Measurements from ENCODE around the gene SERPINA6.
"Not testable (repeated sequence)": the region's sequence is repeated elsewhere in the genome, so short reads cannot be mapped to it uniquely, and the experiment has no call there.

Gene SERPINA6

DNA sequence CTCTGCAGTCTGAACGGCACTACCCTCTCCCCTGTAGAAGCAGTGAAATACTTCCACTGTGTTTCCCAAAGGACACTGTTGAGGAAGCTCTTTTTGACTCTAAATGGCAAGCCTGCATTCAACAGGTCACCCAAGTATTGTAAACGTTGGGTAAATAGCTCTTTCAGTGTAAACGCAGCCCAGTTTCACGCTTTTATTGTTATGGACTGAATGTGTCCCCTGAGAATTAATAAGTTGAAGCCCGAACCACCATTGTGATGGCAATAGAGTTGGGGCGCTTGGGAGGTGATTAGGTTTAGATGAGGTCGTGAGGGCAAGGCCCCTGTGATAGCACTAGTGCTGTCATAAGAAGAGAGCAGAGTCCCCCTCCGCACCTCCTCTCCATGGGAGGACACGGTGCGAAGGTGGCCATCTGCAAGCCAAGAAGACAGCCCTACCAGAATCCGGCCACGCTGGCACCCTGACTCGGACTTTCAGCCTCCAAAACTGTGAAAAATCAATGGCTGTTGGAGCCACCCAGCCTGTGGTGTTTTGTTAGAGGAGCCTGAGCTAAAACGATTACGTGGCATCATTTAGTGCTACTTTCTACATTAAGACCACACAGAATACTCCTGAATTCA is 31.1 kb downstream of the SERPINA6 start:
- no peak for DNase-seq (ENCODE audit: low read depth)

- no peak for DNase-seq (ENCODE audit: low read depth)
These were observed 31.8 kb downstream of the SERPINA6 start for GRCh38 chr14:94291159-94291905.

GRCh38 chr14:94290197-94290596 is 32.9 kb downstream of the SERPINA6 start:
- no peak for DNase-seq (ENCODE audit: low read depth)

GRCh38 chr14:94288610-94289465 is 34.3 kb downstream of the SERPINA6 start:
- DNase-seq (ENCODE audit: low read depth), result no peak

GRCh38 chr14:94285158-94285557 is 38.0 kb downstream of the SERPINA6 start:
- DNase-seq (ENCODE audit: low read depth), result no peak

DNA sequence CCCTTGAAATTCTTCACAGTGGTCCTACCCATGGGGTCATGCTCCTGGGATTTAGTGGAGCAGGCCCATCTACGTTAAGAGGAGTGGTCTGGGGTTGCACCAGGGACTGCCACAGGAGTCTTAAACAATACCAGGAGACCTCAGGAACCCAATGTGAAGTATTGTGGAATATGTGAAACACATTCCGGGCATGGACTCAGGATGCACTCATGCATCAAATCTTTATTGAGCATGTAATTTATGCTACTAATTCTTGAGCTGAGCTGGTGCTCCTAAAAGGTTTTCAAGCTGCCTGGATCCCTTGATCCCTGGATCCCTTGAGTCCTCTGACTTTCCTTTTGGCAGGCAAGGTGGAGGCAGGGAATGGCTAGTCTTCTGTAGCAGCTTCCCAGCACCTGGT is 38.9 kb downstream of the SERPINA6 start:
- no peak for DNase-seq (ENCODE audit: low read depth)

DNA sequence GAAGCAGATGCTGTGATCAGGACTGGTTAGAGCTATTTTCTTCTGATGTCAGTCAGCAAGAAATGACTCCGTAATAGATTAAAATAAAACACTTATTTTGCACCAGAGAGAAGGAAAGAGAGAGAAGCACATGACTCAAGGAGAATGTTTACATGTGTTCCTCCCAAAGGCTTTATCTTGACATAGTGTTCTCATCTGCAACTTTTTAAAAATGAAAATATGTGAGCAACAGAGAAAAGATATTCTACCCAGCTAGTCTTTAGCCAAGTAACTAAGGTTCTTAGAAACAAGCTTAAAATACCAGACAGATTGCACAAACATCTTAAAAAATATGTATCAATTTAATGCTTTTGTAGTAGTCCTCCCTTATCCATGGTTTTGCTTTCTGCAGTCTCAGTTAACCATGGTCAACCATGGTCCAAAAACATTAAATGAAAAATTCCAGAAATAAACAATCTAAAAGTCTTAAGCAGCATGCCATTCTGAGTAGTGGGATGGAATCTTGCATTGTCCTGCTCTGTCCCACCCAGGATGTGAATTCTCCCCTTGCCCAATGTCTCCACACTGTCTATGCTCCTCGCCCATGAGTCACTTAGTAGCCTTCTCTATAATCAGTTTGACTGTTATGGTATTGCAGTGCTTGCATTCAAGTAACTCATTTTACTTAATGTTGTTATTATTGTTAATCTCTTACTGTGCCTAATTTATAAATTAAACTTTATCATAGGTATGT is 40.0 kb downstream of the SERPINA6 start:
- DNase-seq (ENCODE audit: low read depth), result no peak

- DNase-seq (ENCODE audit: low read depth), result no peak
These were observed 44.4 kb downstream of the SERPINA6 start for GRCh38 chr14:94278731-94279130.

DNA sequence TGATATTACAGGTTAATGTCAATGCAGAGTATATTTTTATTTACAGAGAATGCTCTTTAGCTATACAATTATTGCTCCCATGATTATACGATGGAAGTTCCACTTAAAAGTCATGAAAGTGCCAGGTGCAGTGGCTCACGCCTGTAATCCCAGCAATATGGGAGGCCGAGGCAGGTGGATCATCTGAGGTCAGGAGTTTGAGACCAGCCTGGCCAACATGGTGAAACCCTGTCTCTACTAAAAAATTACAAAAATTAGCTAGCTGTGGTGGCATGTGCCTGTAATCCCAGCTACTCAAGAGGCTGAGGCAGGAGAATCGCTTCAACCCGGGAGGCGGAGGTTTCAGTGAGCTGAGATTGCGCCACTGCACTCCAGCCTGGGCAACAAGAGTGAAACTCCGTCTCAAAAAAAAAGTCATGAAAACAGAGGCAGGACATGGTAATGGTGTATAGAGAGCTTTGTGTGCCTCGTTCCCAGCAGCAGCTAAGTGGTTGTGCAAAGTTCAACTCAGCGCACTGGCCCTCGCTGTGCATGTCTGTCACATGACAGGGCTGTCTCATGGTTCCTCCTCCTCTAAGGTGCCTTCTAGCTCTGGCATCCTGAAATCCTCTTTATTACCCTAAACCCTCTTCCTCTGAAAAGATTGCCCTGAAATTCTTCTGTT is 46.1 kb downstream of the SERPINA6 start:
- not testable (repeated sequence) for DNase-seq (ENCODE audit: low read depth)

DNA sequence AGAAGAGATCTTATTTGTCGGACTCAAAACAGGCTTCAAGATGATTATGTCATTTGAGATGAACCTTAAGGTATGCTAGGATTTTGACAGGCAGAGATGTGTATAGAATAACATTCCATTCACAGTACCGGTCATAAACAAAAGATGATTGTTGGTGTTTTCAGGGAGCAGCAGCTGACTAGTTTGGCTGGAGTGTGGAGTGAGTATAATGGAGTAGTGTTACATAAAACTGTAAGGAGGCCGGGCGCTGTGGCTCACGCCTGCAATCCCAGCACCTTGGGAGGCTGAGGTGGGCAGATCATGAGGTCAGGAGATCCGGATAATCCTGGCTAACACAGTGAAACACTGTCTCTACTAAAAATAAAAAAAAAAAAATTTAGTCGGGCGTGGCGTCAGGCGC is 54.0 kb downstream of the SERPINA6 start:
- DNase-seq (ENCODE audit: low read depth), result no peak

DNA sequence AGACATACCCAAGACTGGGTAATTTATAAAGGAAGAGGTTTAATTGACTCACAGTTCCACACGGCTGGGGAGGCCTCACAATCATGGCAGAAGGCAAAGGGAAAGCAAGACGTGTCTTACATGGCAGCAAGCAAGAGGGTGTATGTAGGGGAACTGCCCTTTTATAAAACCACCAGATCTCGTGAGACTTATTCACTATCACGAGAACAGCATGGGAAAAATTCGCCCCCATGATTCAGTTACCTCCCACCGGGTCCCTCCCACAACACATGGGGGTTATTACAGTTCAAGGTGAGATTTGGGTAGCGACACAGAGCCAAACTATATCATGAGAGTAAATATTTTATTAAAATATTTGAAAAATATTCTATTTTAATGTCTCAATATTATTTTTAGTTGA is 54.6 kb downstream of the SERPINA6 start:
- DNase-seq (ENCODE audit: low read depth), result not testable (repeated sequence)

DNA sequence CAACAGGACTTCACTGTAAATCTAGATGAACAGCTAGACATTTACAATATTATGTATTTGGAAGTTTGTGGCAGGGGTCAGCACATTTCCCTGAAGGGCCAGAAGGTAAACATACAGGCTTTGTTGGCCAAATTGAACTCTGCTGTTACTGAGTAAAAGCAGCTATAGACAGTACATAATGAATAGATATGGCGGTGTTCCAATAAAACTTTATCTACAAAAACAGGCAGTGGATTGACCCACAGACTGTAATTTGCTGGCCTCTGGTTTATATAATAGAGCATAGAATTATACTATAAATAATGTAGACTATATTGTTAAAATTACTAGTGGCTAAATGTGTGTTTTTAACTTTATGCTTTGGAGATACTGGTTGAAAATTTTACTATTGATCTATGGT is 55.8 kb downstream of the SERPINA6 start:
- no peak for DNase-seq (ENCODE audit: low read depth)

GRCh38 chr14:94264195-94264594 is 58.9 kb downstream of the SERPINA6 start:
- DNase-seq (ENCODE audit: low read depth), result not testable (repeated sequence)

Data from stimulated activated CD8-positive, alpha-beta memory T cell treated with anti-CD3 and anti-CD28 coated beads, Interleukin-12 subunit alpha, Interleukin-12 subunit beta, amount 100 ng/mL, for 1 hour (primary cell).